ENCODE data around the gene PLEKHO1.
"Not testable (repeated sequence)": the region's sequence is repeated elsewhere in the genome, so short reads cannot be mapped to it uniquely, and the experiment has no call there.

PLEKHO1 gene

GRCh38 chr1:150149271-150150132 lies at the start of gene PLEKHO1:
Gene PLEKHO1, plus strand, starts transcription at chr1:150149916. Its CDS starts 342 bp downstream, at chr1:150150258.
- peak; percentile 73 to 87 for DNase-seq

GRCh38 chr1:150102986-150103385 lies 46.7 kb upstream of the PLEKHO1 start:
- no peak for DNase-seq

- DNase-seq: no peak
These were observed 43.4 kb upstream of the PLEKHO1 start for GRCh38 chr1:150106341-150106740.

DNA sequence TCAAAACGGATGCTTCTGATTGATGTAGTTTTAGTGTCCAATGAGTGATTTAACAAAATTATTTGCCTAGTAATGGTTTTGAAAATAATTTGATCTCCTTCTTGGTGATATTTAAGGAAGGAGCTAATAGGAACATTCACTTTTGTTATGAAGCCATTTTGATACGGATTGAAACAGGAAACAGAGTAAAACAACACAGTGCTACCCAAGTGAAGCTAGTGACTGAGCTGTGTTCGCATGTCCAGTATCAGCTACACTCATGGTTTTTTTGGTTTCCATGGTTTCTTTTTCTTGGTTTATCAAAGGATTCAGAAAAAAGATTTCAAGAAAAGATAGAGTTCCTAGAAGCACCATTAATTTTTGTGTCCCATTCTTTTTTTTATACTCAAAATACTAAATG lies 40.1 kb upstream of the PLEKHO1 start:
- DNase-seq: no peak

- no peak for DNase-seq
These were observed 39.6 kb upstream of the PLEKHO1 start for GRCh38 chr1:150110116-150110515.

DNA sequence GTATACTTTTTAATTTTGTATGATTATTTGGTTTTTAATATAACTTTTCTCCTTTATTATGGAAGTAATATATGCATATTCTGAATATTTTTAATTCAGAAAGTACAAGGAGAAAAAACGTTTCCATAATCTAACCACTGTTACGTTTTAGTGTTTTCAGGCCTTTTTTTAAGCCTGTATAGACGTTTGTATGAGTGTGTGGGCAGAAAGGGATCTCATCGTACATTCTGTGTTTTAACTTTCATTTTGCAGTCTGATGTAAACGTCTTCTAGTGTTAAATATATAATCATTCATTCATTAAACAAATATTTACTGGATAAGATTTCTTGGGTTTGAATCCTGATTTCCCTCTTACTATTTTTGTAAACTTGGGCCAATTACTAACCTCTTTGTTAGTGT lies 38.0 kb upstream of the PLEKHO1 start:
- DNase-seq: no peak

- no peak for DNase-seq
These were observed 34.6 kb upstream of the PLEKHO1 start for GRCh38 chr1:150115121-150115520.

- no peak for DNase-seq
These were observed 31.0 kb upstream of the PLEKHO1 start for GRCh38 chr1:150118716-150119115.

- DNase-seq: no peak
These were observed 28.4 kb upstream of the PLEKHO1 start for GRCh38 chr1:150121236-150121862.

- no peak for DNase-seq
These were observed 22.9 kb upstream of the PLEKHO1 start for GRCh38 chr1:150126811-150127210.

DNA sequence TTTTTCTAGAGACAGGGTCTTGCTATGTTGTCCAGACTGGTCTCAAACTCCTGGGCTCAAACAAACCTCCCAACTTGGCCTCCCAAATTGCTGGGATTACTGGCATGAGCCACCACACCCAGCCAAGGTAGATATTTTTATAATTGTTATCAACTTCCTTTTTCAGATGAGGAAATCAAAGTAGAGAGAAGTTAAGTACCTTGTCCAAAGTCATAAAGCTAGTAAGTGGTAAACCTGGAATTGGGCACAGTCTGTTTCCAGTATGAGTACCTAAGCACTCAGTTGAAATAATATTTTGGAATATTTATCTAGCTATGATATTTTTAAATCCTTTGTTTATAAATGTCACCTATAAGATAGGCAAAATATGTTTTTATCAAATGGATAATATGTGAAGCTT lies 22.3 kb upstream of the PLEKHO1 start:
- DNase-seq: no peak

GRCh38 chr1:150127868-150128267 lies 21.8 kb upstream of the PLEKHO1 start:
- DNase-seq: no peak

DNA sequence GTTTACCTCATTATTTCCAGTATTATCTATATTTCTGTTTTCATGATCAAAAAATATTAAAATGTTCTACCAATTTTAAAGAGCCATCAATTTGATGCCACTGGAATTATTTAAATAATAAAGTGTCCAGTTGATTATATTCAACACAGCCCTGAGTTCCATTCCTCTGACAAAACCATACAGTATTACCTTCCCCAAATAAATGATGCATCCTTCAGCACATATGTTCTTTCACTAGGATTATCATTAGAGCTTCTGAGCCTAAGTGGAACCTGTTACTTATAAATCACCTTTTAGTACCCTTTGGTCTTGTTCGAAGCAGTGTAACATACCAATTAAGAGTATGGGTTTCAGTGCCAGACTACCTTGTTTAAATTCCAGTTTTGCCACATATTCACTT lies 17.3 kb upstream of the PLEKHO1 start:
- no peak for DNase-seq

- no peak for DNase-seq
These were observed 15.2 kb upstream of the PLEKHO1 start for GRCh38 chr1:150134537-150134936.

- DNase-seq: not testable (repeated sequence)
These were observed 14.3 kb upstream of the PLEKHO1 start for GRCh38 chr1:150135400-150135799.

GRCh38 chr1:150138044-150138443 lies 11.7 kb upstream of the PLEKHO1 start:
- no peak for DNase-seq

DNA sequence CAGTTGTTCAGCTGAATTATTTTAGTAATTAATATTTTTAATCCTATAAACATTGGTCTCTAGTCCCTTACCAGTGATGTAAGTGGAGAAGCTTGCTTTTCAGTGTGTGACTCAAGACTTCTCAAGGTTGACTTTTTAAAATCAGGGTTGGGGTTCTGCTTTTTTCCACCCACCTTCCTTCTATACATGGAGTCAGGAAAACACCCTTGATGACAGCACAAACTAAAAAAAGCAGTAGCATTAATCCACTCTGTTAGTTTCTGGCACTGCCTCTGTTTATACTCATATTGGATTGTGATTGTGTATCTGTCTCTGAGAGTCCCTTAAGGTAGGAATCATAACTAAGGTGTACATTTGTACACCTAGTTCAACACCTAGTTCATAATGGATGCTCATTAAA lies 8.3 kb upstream of the PLEKHO1 start:
- no peak for DNase-seq

DNA sequence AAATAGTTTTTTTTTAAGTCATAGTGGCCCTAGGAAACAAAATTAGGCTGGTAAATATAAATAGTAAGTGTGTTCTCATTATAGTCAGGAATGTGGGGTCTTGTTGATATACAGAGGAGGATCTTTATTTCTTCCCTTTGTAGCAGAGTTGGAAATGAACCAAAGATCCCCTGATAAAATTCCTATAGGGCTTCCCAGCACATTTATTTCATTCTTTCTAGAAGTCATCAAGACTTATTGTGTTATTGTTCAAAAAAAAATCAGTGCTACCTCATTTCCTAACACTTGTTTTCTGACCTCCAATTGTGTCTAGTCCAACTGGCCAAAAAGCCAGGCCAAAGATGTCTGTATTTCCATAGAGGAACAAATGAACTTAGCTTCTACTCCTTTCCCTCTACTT lies 7.6 kb upstream of the PLEKHO1 start:
- no peak for DNase-seq

DNA sequence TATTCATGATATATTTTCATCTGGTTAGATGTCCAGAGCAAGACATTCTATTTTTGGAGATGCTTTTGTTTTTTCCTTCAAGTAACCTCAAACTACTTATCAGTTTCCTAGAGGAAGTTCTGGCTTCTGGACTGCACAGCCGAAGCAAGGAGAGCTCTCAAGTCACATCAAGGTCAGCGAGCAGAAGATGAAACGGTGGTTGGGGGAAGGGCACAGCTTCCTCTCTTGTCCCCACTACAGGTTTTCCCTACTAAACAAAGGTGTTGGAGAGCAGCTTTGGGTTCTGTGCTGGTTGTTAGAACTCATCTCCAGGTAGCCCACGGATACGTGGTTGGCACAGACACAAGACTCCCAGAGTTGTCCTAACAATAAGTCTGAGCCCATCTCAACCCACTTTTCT lies 5.1 kb upstream of the PLEKHO1 start:
- no peak for DNase-seq

- DNase-seq: not testable (repeated sequence)
These were observed 3.7 kb upstream of the PLEKHO1 start for GRCh38 chr1:150146016-150146415.

DNA sequence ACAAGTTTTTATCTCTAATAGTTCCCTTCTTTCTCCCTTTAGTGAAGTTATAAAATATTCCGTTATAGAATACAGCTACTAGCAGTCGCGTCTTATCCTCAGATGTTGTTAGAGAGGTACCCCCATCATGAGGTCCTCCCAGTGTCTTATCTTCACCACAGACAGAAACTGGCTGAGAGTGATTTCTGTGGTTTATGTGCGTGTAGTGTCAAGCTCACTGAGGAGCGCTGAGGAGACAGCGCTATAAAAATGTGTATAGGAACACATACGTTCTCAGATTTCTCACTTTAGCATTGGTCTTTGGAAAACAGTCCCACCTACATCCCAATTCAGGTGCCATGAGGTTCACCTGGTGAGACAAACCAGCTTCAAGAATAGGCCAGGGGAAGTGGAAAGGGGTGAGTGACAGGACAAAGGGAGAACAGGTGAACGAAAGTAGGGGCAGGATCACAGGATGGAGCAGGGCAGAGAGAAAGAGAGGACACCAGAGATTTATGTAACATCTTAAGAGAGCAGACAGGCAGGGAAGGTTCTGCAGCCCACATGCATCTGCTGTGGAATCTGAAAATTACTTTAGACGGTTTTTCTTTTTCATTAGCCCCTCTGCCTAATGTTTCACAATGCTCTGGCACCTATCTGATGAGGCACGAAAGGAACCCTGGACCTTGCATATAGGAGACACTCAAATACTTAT lies 2.7 kb upstream of the PLEKHO1 start:
- no peak for DNase-seq

DNA sequence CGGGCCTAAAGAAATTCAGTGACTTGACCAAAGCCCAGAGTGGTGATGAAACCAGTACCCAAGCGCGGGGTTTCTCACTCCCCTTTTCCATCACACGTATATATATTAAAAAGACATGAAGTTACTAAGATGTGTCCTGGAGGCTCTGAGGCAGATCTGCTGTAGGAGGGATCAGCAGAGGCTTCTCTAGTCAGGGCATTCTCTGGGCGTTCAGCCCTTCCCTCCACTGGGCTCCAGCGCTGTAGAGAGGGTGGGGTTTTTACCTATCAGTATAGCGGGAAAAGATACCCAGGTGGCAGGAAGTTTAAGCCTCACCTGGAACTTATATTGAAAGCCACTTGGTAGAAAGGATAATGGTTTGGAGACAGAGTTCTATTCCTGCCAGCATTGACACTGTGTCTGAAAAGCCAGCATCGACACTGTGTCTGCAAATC lies 862 bp upstream of the PLEKHO1 start:
- DNase-seq: peak in 1 of 2 experiments; percentile 27

DNA sequence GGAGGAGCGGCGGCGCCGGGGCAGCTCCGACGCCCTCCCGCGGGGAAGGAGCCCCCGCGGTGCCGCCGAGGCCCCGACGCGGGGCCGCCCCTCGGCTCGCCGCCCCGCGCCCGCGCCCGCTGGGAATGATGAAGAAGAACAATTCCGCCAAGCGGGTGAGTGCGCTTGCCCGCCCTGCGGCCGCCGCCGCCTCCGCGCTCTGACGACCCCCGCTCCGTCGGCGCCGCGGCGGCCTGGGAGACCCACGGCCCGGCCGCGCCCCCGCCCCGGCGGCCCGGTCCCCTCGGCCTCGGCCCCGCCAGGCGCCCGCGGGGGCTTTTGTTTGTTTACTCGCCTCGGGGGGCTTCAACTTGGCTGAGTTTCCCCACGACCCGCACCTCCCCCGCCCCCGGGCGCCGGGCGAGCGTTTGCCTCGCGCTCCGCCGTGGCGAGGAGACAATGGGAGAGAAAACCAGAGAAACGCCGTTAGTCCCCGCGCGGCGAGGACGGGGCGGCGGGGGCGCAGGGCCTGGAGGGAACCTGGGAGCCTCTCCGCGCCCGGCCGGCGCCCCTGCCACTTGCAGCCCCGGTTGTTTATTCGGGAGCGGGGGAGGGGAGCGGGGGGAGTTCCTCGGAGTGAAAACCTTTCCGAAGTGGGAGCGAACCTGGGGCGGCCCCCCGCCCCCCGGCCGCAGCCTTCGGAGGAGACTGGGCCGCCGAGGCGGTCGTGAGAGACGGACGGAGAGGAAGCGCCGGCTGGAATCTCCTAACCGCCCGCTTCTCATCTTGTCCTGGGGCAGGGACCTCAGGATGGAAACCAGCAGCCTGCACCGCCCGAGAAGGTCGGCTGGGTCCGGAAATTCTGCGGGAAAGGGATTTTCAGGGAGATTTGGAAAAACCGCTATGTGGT lies 661 bp downstream of the PLEKHO1 start:
- peak in 1 of 2 experiments; percentile 50 for DNase-seq

All from SHP77 (cell line).